HG03135 (cell line): ENCODE results near the gene PLA2G2F.

Experiments
- ATAC-seq: cut with Tn5 transposase; IDR thresholded peaks from one replicate; pipeline ENCODE4 v1.9.1; 2021; ENCODE audit warnings: mild to moderate bottlenecking, moderate library complexity; ENCODE audit not compliant: unreplicated experiment

The PLA2G2F gene

GRCh38 chr1:20138961-20139550, at the start of gene PLA2G2F:
TSS of gene PLA2G2F (plus strand) at chr1:20139323. CDS start at chr1:20139428, 105 bp downstream.
- ATAC-seq = no peak

GRCh38 chr1:20089328-20090077, 49.6 kb upstream of the PLA2G2F start:
- no peak for ATAC-seq

GRCh38 chr1:20090119-20090518, 49.0 kb upstream of the PLA2G2F start:
- no peak for ATAC-seq

- ATAC-seq = no peak
These were observed 48.5 kb upstream of the PLA2G2F start for GRCh38 chr1:20090641-20091040.

- no peak for ATAC-seq
These were observed 45.8 kb upstream of the PLA2G2F start for GRCh38 chr1:20093303-20093702.

GRCh38 chr1:20093940-20094391, 45.2 kb upstream of the PLA2G2F start:
- ATAC-seq = no peak

- no peak for ATAC-seq
These were observed 43.3 kb upstream of the PLA2G2F start for GRCh38 chr1:20095564-20096434.

GRCh38 chr1:20096840-20097447, 42.2 kb upstream of the PLA2G2F start:
- no peak for ATAC-seq

GRCh38 chr1:20099533-20099932, 39.6 kb upstream of the PLA2G2F start:
- ATAC-seq = no peak

GRCh38 chr1:20100632-20101355, 38.3 kb upstream of the PLA2G2F start:
- no peak for ATAC-seq

- no peak for ATAC-seq
These were observed 36.2 kb upstream of the PLA2G2F start for GRCh38 chr1:20102875-20103274.

GRCh38 chr1:20105856-20106255, 33.3 kb upstream of the PLA2G2F start:
- no peak for ATAC-seq

GRCh38 chr1:20107351-20107750, 31.8 kb upstream of the PLA2G2F start:
- no peak for ATAC-seq

- ATAC-seq = no peak
These were observed 31.3 kb upstream of the PLA2G2F start for GRCh38 chr1:20107796-20108195.

- no peak for ATAC-seq
These were observed 30.6 kb upstream of the PLA2G2F start for GRCh38 chr1:20108366-20109123.

- no peak for ATAC-seq
These were observed 29.8 kb upstream of the PLA2G2F start for GRCh38 chr1:20109223-20109856.

GRCh38 chr1:20110679-20111078, 28.4 kb upstream of the PLA2G2F start:
- no peak for ATAC-seq

- ATAC-seq = no peak
These were observed 27.7 kb upstream of the PLA2G2F start for GRCh38 chr1:20111452-20111851.

GRCh38 chr1:20112279-20113000, 26.7 kb upstream of the PLA2G2F start:
- ATAC-seq = no peak
